DOHH2 (cell line): ENCODE results near the gene ABCC11.

Experiments used
- EZH2phosphoT487 ChIP-seq: fragments of 200-600 bp; sonication (generic); IDR thresholded peaks from 2 replicates; pipeline ENCODE4 v1.6.1; 2017; ENCODE audit warnings: borderline replicate concordance, mild to moderate bottlenecking, antibody characterized with exemption, low read length, moderate library complexity, mixed read lengths
- TF ChIP-seq, protein P1 (sequence below): fragments of 200-600 bp; sonication (generic); IDR thresholded peaks from one replicate; pipeline ENCODE4 v1.5.1; 2014; ENCODE audit warnings: antibody characterized with exemption, mild to moderate bottlenecking, low read depth, low read length; ENCODE audit not compliant: poor library complexity, severe bottlenecking

DNA sequence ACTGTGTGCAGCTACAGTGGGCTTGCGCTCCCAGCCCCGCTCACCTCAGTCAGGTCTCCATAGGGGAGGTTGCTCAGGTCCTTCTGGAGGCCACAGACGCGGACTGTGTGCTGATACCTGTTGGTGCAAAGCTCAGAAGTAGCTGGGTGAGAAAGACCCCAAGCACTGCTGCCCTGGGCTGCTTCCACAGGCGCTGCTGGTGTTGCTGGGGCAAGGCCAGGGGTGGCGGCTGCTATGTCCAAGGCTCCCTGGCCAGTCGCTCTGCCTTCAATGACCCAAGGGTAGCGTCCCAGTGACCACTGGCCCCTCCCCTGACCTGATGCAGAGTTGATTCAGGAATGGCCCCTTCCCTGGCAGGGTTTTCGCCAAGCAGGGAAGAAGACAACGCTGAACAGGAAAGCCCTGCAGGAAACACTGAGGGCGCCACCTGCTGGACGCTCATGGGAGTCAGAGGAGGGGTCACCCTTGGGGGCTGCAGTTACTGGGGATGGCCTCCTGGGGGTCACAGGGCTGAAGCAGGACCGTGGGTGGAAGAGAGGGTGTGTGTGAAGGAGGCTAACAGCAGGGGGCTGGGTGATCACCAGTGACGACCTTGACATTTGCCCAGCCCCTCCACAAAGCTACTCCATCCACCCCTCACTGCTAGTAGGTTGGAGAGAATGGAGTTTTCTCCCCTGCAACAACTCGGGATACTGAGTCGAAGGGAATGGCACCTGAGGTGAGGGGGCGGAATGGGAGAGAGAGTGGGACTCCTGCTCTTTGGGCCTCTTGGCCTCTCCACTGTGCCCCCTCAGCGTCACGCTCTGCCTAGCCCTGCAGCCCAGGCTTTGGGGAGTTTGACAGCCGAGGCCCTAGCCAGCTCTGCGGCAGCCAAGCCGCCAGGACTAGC is 129.9 kb downstream of the ABCC11 start:
- TF ChIP-seq, protein P1, sequence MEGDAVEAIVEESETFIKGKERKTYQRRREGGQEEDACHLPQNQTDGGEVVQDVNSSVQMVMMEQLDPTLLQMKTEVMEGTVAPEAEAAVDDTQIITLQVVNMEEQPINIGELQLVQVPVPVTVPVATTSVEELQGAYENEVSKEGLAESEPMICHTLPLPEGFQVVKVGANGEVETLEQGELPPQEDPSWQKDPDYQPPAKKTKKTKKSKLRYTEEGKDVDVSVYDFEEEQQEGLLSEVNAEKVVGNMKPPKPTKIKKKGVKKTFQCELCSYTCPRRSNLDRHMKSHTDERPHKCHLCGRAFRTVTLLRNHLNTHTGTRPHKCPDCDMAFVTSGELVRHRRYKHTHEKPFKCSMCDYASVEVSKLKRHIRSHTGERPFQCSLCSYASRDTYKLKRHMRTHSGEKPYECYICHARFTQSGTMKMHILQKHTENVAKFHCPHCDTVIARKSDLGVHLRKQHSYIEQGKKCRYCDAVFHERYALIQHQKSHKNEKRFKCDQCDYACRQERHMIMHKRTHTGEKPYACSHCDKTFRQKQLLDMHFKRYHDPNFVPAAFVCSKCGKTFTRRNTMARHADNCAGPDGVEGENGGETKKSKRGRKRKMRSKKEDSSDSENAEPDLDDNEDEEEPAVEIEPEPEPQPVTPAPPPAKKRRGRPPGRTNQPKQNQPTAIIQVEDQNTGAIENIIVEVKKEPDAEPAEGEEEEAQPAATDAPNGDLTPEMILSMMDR: peak; percentile 99
- TF ChIP-seq EZH2phosphoT487: no peak
